NCI-H1092 (cell line): Measurements from ENCODE around the gene CDH23.

Experiments used
- DNase-seq: peaks from one replicate; lab custom pipeline; 2025; lab: John Stamatoyannopoulos, UW

CDH23 gene

GRCh38 chr10:71779641-71780040 is 382.9 kb downstream of the CDH23 start:
- DNase-seq = no peak

DNA sequence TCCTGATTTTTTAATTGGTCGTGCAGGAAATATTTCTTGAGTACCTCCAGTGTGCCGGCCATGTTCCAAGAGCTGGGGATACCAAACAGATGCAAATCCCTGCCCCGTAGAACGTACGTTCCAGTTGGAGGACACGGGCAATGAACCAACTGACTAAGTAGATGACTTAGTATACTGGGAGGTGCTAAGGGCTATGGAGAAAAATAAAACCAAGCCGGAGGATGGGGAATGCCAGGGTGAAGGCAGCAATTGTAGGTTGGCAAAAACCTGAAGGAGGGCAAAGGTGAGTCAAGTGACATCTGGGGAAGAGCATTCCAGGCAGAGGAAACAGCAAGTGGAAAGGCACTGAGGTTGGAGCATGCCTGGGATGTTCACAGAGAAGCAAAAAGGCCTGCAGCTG is 383.4 kb downstream of the CDH23 start:
- DNase-seq = no peak

GRCh38 chr10:71780719-71781118 is 384.0 kb downstream of the CDH23 start:
- no peak for DNase-seq

- no peak for DNase-seq
These were observed 385.6 kb downstream of the CDH23 start for GRCh38 chr10:71782221-71782916.

GRCh38 chr10:71782917-71783490 is 386.3 kb downstream of the CDH23 start:
- no peak for DNase-seq

- no peak for DNase-seq
These were observed 387.4 kb downstream of the CDH23 start for GRCh38 chr10:71783917-71784678.

DNA sequence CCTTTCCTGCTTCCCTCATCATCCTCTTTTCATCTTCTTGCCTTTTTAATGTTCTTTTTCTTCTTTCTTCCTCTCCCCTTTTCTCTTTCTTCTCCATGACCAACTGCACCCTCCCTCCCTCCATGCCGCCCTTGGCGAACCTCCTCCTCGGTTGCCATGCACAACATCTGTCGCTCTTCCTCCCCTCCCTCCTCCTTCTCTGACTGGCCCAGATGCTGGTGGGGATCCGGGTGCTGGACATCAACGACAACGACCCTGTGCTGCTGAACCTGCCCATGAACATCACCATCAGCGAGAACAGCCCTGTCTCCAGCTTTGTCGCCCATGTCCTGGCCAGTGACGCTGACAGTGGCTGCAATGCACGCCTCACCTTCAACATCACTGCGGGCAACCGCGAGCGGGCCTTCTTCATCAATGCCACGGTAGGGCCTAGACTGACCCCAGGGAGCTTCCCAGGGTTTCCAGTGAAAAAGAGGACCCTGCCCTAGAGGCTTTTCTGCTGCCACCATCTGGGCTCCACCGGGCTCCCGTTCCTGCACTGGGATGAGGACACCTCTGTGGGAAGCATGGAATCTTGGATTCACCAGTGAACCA is 388.1 kb downstream of the CDH23 start:
- DNase-seq = no peak

- DNase-seq = no peak
These were observed 392.2 kb downstream of the CDH23 start for GRCh38 chr10:71788954-71789353.

DNA sequence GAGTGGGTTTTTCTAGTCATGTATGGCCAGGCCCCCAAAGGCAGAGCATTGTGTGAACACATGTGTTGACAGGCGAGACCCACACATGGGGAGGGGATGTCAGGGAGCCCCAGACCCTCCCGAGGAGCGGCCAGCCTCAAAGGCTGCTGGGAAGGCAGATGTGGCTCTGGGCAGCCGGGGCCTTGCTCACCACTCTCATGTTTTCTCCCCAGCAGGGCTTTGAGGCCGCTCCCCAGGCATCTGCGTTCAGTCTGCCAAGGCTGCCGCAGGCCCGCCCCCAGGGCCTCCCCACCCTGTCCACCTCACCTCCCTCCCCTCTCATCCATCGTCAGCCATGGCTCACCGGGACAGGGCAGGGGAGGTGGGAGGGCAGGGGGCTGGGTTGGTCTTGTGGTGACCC is 393.2 kb downstream of the CDH23 start:
- DNase-seq = no peak

DNA sequence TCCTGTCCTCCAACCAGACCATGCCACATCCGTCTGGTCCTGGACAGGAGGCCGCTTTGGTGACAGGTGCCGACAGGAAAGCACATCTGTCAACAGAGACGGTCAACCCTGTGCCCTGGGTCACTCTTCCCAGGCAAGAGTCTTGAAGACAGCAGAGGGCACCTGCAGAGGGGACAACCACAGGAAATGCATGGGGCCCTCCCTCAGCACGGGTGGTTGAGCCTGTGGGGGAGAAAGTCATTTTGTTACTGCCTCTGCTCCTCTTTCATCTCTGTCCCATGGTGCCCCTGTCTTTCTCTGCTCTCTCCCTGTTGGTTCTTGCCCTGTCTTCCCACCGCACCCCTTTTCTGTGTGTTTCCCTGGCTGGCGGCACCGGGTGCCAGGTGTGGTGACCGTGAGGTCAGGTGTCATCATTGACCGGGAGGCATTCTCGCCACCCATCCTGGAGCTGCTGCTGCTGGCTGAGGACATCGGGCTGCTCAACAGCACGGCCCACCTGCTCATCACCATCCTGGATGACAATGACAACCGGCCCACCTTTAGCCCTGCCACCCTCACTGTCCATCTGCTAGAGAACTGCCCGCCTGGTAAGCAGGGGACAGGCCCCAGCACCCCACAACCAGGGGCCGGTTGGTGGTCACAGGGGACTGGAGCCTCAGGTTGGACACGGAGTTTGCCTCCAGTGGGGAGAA is 394.2 kb downstream of the CDH23 start:
- DNase-seq = no peak

DNA sequence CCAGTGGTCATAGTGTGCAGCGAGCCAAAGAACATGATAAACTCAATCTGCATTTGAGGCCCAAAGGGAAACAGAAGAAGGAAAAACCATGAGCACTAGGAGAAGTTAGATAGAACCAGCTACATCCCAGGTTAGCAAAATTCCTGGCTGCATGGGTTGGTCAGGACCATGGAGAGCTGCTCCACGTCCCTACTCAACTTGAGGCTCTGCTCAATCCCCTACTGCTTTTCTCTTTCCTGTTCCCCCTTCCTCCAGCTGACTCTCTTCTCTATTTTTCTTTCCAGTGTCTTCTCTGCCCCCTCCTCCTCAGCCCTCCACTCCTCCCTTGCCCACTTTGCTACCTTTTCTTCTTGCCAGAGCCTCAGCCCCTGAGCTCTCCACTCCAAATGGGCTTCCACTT is 398.5 kb downstream of the CDH23 start:
- DNase-seq = no peak

DNA sequence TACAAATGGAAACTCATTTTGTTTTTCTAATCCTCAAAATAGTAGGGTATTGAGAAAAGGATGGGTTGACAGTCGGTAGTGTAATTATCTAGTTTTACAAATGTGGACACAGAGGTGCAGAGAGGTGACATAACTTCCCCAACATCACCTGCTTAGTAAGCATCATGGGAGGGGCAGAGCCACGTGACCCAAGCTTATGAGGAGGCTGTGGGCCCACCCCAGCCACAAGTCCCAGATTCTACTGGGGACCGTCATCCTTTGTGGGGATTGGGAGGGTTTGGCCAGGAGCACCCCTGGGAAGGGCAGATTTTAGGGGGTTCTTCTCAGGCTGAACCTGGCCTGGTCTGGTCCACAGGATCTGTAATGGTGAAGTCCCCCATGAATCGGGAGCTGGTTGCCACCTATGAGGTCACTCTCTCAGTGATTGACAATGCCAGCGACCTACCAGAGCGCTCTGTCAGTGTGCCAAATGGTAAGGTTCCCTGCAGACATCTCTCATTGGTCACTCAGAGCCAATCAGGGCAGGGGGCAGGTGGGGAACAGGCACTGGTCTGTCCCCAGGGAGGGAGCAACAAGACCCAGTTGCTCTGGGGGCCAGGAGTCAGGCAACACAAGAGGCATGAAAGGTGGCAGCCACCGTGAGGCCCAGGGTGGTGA is 400.2 kb downstream of the CDH23 start:
- no peak for DNase-seq

DNA sequence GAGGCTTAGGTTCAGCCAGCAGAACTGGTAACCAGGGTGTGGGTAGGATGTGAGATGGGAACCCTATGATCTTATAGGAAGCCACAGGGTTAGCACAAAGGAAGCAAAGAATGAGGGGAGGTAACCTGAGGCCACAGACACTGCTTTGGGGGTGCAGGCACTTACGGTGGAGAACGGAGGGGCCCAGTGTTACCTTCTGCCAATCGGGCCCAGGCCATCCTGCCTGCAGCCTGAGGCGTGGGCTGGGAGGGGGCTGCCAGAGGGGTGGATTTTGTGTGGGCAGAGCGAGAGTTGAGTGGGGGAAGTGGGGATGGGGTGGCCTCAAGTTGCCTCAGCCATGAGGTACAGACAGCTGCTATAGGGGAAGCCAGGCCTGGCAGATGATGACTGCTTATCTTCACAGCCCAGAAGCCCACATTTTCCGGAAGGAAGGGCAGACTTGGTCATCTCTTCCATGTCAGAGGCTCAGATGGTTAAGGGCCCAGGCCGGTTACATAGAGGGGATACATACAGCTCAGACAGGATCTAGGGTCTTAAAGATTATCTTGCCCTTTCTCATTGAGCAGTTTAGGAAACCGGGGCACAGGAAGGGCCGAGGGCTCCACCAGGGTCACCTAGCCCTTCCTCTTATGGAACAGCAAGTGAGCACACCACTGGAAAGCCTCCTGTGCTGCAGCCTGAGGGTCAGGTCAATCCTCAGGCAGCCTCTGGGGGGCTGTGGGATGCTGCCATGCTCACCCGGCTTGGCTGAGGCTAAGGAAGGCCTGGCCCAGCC is 401.0 kb downstream of the CDH23 start:
- DNase-seq = no peak

GRCh38 chr10:71798308-71798624 is 401.5 kb downstream of the CDH23 start:
- DNase-seq = no peak

DNA sequence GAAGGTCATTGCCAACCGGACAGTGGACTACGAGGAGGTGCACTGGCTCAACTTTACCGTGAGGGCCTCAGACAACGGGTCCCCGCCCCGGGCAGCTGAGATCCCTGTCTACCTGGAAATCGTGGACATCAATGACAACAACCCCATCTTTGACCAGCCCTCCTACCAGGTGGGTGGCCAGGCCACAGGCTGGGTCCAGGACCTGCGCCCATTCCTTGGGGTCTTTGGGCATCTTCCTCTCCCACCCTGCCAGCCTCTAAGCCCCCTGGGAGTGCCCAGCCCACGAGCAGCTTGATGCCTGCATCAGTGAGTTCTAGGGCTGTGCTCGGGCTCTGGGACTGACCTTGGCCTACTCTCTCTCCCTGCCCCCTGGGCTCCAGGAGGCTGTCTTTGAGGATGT is 402.4 kb downstream of the CDH23 start:
- no peak for DNase-seq

- DNase-seq = no peak
These were observed 403.1 kb downstream of the CDH23 start for GRCh38 chr10:71799608-71800453.

- no peak for DNase-seq
These were observed 404.6 kb downstream of the CDH23 start for GRCh38 chr10:71801361-71801760.

GRCh38 chr10:71802235-71802634 is 405.5 kb downstream of the CDH23 start:
- DNase-seq = no peak

GRCh38 chr10:71802715-71803488 is 406.2 kb downstream of the CDH23 start:
- DNase-seq = no peak
